Limb (tissue), 2 donors: ENCODE data around the gene CCDC184.
A peak's percentile ranks its signal among the peaks of the same experiment; 100 is the strongest.
"Not testable (repeated sequence)": the region's sequence is repeated elsewhere in the genome, so short reads cannot be mapped to it uniquely, and the experiment has no call there.

ENCODE experiments used
- DNase-seq, 2 donors: peaks; one replicate each; pipeline ENCODE4 v3.0.0-alpha.2; 2016; ENCODE audit errors: extremely low spot score in 2 of 2

CCDC184 gene

GRCh38 chr12:48183091-48183875 lies at the start of gene CCDC184:
CCDC184 (plus strand) TSS chr12:48183644; CDS start chr12:48184123, 479 bp downstream.
- peak; percentile 69 to 88 for DNase-seq

DNA sequence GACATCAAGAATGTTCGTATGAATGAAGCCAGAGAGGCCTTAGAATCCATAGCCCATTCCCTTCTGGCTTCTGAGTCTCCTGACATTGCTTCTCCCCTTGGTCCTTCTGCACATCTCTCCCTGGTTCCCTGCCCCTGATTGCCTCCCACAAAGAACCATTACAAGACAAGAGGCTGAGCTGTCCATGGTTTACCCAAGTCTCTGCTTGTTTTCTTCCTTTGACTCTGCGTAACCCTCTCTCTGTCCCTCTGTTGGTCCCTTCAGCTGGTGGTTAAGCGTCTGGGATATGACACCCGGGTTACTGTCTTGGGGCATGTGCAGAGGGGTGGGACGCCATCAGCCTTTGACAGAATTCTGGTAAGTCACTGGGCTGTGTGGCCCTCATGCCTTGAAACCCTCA lies 48.4 kb upstream of the CCDC184 start:
- DNase-seq = no peak

DNA sequence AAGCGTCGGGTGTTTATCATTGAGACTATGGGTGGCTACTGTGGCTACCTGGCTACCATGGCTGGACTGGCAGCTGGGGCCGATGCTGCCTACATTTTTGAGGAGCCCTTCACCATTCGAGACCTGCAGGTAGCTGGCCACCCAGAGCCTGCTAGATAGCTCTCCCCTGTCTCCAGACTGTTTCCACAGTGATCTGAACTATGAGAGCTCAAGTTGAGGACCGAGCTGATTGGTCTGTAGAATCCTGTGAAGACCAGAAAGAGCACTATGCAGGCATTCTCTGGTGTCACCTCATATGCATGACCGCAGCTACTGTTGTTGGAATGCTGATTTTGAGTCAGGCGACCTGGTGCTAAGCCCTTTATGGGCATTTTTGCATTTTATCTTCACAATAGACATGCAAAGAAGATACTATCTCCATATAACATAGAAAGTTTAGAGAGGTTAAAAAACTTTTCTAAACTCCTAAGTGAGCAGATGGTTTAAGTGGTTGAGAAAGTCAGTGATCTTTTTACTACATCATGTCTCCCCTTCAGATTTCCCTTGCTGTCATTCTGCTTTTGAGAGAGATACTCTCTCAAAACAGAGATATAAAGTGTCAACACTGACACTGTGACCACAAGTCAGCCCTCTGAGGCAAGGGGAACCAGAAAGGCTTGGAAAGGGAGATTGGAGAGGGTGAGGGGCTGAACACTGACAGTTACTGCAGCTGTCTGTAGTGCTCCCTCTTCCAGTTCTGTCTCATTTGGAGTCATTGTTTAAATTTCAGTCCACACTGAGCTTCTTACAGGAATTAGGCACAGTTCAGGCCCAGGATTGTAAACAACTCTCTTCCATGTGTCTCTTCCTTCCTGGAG lies 40.4 kb upstream of the CCDC184 start:
- DNase-seq = no peak

- no peak for DNase-seq
These were observed 39.5 kb upstream of the CCDC184 start for GRCh38 chr12:48143898-48144297.

- no peak for DNase-seq
These were observed 37.5 kb upstream of the CCDC184 start for GRCh38 chr12:48145981-48146380.

DNA sequence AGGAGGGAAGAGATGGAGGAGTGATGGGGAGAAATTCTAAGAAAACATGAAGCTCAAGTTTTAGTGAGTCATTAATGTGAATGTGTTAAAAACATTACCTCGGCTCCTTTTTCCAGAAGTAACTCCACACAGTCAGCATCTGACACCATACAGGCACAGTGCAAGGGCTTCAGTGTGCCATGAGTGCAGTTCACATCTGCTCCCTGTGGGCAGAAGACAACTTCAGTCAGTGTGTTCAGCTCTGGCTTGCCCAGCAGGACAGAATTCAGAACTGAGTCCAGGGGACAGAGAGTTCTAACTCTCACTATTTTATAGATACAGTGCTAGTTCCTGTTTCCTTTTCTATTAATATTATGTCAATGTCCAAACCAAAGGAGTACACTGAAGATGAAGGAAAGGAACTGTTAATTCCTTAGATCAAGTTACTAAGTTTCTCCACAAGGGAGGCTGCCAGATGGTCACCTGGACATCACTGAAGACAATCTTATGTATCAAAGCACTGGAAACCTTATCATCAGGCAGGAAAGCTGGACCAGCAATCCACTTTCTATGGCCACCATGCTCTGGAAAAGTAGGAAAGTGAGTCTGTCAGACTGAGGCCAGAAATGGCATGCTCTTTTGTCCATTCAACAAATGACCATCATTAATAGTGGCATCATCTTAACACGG lies 32.2 kb upstream of the CCDC184 start:
- no peak for DNase-seq

- DNase-seq = not testable (repeated sequence)
These were observed 27.7 kb upstream of the CCDC184 start for GRCh38 chr12:48155786-48156185.

- no peak for DNase-seq
These were observed 26.8 kb upstream of the CCDC184 start for GRCh38 chr12:48156652-48157017.

- peak; percentile 98 to 100 for DNase-seq
These were observed 26.2 kb upstream of the CCDC184 start, which contains the start of gene ASB8 for GRCh38 chr12:48157018-48157888. ASB8 (minus strand) TSS chr12:48157515; CDS start chr12:48153496, 4,019 bp downstream.

GRCh38 chr12:48157889-48158370 lies 25.5 kb upstream of the CCDC184 start:
- no peak for DNase-seq

- no peak for DNase-seq
These were observed 23.4 kb upstream of the CCDC184 start for GRCh38 chr12:48160046-48160445.

GRCh38 chr12:48160807-48161206 lies 22.6 kb upstream of the CCDC184 start:
- peak in 1 of 2 donors; percentile 38 for DNase-seq

DNA sequence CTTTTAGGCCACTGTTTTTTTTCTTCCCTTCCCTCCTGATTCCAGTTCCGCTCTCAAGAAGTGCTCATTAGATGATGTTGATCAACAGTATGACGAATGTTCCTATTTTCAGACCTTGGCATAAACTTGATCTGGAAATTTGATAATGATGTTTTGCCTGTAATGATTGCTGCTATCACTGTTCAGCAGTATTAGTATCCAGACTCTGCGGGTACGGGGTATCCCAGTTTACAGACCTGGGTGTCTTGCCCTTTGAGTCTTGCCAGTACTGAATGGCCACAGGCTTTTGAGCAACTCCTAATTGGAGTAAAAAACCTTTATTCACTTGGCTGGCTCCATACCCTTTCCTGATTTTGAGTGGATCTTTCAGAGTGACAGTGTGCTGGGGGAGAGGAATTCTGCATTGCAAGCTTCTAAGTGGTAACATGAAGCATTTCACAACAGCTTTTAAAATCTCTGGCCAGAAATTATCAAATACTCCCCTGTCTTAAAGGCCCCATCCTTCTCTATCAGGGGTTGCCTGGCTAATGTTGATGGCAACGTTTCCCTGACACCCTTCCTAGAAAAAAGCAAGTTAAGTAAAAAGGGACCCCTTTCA lies 20.2 kb upstream of the CCDC184 start:
- DNase-seq = no peak

- DNase-seq = no peak
These were observed 19.0 kb upstream of the CCDC184 start for GRCh38 chr12:48164451-48164850.

- DNase-seq = peak in 1 of 2 donors; percentile 60
These were observed 18.1 kb upstream of the CCDC184 start for GRCh38 chr12:48165089-48165981.

DNA sequence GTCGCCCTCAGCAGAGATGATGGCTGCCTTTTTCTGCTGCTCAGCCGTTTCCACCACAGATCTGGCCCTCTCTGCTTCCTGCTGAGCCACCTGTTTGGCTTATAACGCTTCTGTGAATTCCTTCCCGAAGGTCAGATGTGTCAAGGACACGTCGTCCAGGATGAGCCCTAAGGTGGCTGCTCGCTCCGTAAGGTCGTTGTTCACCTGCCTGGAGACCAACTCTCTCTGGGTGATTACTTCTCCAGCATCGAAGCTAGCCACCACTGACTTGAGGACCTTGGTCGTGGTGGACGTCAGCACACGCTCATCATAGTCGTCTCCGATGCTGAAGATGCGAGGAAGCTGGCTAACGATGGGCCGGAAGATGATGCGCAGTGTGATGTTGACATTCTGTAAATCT lies 14.4 kb upstream of the CCDC184 start:
- DNase-seq = no peak

GRCh38 chr12:48175613-48176416 lies 7.6 kb upstream of the CCDC184 start:
- no peak for DNase-seq

GRCh38 chr12:48176417-48176751 lies 7.1 kb upstream of the CCDC184 start:
- no peak for DNase-seq

- DNase-seq = no peak
These were observed 5.5 kb upstream of the CCDC184 start for GRCh38 chr12:48177982-48178381.
